Stromal cell of bone marrow (primary cell): ENCODE measurements around the gene SYT7.
A peak's percentile ranks its signal among the peaks of the same experiment; 100 is the strongest.

ENCODE experiments used
- DNase-seq: peaks from one replicate; pipeline ENCODE4 v3.0.0-alpha.2; 2012; ENCODE audit warnings: low read depth

The SYT7 gene

DNA sequence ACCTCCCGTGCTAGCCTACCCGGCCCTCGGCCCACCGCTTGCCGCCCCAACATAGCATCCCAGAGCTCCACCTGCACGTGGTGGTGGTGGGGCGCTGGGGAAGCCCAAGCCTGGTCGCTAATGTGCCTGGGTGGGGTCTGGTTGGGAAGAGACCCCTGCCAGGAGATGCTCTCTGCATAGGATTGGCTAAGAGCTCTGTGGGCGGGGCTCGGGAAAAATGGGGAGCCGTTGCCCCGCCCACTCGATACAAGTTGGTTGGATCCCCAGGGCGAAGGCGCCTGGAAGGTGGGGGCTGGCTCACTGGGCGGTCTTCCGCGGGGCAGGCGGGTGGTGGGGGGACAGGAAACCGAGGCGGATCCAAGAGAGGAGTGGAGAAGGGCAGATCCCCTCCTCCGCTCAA is 64.7 kb downstream of the SYT7 start:
- no peak for DNase-seq

DNA sequence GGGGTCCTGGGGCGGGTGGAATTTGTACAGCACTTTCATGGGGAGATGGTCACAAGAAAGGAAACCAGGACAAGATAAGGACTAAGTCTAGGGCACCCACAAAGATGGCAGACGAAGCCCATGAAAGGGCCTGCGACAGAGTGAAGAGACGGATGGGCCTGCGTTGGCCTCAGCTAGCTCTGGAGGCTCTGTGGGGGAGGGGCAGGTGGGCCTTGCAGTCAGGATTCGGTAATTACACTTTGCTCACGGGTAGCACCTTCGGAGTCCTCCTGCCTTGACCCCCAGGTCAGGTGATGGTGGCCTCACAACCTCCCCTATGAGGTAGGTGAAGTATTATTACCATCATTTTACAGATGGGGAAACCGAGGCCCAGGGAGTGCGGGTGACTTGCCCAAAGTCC is 65.2 kb downstream of the SYT7 start:
- no peak for DNase-seq

DNA sequence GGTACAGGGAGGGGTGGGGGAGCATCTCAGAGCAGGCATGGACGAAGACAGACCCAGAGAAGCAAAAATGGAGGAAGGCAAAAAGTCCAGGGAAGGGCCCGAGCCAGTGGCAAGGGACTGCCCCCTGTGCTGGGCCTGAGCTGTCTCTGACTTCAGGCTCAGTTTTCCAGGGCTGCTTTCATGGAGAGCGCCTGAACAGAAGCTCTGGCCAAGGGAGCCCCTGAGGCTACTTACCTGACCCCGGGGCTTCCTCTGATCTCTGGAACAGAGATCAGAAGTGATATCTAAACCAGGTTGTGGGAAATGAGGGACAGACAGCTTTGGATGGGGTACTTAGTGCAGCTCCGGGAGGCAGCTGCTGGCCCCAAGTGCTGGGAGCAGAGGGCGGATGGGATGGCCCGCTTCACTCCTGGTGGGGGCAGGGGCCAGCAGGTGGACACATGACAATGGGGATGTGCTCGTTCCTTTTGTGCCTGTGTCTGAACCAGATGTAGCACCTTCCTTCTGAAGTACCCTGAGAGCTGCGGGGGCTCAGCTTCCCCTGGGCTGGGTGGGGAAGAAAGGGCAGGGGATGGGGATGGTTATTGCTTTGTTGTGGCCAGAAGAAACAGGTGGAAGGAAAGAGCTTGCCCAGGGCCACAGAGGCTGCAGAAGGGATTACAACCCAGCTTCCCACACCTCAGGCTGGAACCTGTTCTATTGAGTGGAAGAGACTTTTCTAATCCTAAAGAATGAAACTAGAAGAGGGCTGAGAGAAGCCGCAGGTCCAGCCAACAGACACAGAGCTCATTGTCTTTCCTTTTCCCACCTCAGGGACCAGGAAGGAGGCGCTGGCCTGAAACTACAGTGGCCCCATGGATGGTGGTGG is 66.6 kb downstream of the SYT7 start:
- DNase-seq = no peak

DNA sequence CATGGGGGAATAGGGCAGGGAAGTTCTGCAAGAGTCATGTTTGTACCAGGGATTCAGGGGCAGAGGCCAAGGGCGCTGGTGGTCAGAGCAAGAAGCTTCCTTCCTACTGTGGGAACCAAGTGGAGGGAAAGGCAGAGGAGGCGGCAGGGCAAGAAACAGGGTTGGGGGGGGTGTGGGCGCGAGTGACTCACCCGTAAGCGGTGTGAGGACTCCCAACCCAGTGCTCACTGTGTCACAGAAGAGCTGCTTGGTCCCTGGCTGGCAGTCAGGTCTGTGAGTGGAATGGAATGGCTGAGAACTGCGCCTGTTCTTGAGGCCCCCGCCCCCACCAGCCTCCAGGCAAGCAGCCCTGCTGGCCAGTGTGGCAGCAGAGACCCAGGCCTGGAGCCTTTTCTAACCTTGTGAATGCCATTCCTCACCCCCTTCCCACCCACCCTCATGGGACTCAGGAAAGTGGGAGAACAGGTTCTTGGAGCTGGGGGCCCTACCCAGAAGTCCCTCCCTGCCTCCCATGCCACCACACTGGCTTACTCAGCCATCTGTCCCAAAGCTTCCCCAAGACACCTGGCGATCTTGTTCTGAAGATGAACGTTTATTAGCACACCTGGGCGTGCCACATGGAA is 67.6 kb downstream of the SYT7 start:
- DNase-seq = no peak

DNA sequence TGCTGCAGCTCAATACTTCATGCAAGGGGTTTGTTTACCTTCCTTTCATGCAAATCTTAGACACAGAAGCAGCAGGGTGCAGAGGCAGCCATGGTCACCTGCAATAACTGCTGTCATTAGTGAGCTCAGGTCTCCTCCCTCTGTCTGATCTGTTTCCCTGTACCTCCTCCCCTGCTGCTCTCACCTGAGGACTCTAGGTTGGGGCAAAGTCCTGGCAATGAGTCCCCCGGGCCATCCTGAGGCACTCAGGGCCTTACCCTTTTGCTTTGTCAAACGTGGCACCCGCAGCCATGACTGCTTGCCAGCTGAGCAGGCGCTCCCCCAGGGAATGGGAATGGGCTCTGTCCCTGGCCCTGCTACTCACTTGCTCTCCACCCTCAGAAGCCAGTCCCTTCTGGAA is 68.4 kb downstream of the SYT7 start:
- DNase-seq = no peak

DNA sequence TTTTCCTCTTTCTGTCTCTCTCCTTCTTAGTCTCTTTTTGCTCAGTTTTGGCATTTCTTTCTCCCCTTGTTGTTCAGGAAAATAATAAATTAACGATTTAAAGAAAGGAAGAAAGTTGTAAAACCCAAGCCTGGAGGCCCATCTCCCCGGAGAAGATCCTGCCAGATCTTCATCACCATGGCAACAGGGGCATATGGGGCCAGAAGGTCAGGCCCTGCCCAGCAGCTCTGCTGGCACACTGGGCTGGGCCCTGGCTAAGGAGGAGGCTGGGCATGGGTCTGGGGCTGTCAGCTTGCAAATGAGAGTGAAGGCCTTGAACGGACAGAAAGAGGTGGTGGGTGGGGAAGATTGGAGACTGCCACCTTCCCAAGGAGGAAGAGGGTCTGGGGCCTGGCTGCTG is 69.5 kb downstream of the SYT7 start:
- DNase-seq = no peak

DNA sequence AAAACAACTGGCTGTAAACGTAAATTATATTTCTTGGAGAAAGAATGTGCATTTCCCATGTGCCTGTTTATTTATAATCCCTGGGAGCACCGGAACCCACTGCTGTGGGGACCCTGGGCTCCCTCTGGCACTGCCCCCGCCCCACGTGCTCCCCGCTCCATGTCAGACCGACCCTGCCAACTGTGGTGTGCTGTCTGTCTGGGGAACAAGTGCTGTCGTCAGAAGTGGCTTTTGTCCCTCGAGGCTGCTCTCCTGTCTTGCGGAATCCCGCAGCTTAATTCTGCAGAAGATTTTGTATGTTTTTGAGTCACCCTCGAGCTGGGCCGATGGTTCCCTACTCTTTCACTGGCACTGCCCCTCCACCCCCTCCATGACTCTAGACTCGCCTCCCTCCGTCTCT is 69.9 kb downstream of the SYT7 start:
- no peak for DNase-seq

DNA sequence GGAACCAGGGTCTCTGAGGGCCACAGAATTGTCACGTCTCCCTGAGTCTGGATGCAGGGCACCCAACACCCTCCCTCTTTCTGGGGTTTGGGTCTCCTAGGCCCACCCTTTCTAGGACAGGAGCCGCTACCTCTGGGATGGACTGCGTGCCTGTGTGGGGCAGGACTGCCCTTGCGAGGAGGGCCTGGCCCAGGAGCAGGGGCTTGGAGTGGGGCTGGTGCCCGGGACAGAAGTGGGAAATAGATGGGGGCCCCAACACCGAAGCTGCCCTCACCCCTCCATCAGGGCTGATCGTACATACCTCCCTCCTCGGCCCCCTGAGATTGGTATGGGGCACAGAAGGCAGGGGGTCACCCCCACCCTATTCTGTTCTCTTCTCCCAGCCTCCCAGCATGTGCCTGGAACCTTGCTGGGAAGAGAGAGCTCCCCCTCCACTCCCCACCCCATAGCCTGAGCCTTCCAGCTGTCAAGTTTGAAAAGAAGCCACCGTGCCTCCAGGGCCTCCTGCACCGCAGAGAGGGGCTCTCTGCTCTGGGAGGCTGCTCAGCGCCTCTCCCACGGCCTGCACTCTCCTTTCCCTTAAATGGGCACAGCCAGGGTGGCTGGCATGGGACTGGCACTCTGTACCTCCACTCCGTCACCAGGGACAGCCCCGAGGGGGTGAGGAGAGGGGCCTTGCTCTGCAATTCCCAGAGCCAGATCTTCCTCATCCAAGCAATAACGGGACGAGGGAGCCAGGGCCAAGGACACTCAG is 70.5 kb downstream of the SYT7 start:
- DNase-seq = no peak

DNA sequence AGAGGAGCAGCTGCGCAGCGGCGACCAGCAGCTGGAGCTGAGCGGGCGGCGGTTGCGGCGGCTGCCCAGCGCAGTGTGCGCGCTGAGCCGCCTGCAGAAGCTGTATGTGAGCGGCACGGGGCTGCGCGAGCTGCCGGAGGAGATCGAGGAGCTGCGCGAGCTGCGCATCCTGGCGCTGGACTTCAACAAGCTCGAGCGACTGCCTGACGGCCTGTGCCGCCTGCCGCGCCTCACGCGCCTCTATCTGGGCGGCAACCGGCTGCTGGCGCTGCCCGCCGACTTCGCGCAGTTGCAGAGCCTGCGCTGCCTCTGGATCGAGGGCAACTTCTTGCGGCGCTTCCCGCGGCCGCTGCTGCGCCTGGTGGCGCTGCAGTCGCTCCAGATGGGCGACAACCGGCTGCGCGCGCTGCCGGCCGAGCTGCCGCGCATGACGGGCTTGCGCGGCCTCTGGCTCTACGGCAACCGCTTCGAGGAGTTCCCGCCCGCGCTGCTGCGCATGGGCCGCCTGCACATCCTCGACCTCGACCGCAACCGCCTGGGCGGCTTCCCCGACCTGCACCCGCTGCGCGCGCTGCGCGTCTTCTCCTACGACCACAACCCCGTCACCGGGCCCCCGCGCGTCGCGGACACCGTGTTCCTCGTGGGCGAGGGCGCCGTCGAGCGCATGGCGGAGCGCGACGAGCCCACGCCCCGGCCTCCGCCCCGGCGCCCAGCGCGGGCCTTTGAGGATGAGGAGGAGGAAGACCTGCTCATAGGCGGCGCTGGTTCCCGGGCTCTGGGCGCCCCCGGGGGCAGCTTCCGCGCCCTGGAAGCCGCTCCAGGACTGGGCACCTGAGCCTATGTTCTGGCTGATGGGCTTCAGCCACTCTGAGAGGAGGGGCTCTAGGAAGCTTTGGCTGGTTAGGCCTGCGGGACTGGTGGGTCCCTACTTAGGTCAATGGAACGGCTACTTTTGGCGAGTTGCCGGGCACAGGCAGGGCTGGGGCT is 71.5 kb downstream of the SYT7 start:
- DNase-seq = peak; percentile 36

DNA sequence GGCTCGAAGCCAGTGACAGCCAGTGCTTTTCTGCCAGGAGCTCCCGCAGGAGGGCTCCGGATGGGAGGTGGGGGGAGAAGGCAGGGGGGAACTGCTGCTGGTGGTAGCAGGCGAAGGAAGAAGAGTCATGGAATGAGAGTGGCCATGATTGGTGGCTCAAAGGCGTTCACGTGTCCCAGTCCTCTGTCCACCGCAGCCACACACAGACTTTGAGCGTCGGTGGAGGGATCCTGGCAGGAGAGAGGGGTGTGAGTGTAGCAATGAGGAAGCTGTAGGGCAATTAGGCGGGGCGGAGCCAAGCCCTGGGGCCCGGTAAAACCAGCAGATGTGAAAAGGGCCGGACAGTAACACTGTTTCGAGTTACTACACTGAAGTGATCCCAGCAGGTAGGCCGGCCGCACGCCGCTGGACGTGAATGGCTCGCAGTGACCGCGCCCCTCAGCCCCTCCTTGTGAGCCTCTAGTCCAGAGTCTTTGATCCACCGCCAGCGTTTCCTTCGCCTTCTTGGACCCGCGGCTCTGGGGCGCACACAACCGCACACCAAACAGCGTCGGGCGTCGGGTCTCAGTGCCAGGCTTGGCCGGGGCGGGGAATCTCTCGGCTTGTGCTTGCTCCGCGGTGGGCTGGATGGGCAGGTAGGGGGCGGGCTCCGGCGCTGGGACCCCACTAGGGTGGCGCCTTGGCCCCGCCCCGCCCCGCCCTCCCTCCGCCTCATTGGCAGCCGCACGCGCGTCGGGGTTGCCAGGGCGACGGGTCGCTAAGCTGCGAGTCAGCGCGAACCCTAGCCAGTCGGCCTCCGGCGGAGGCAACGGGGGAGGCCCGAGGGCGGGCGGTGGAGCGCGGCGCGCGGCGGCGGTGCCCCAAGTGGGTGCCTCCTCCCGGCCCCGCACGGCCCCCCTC is 72.7 kb downstream of the SYT7 start, which contains the start of gene LRRC10B:
TSS of gene LRRC10B (plus strand) at position 788 of the 900 bp plus-strand sequence. CDS start 250 bp downstream, outside the sequence.
- DNase-seq = no peak

DNA sequence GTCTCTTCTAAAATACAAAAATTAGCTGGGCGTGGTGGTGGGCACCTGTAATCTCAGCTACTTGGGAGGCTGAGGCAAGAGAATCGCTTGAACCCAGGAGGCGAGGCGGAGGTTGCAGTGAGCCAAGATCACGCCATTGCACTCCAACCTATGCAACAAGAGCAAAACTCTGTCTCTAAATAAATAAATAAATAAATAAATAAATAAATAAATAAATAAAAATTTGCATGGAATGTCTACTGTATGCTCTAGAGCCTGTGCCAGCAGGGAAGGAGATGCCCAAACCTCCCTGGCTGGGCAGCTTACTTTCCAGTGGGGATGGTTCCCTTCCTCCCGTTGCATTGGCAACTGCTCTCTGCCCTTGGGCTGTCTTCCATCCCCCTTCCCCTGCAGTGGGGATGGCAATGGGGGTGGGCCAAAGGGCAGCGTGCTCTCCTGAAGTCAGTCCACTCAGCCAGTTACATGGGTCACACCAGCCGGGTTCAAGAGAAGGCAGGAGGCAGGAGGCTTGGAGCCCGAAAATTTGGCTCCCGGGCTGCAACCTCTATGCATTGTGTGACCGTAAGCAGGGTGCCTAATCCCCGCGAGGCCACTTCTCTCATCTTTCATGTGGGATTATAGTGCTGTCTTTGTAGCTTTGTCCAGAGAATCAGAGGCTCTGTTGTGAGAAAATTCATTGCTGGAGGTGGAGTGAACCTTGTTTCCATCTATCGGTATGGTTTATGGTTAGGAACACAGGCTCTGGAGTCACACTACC is 73.7 kb downstream of the SYT7 start:
- no peak for DNase-seq

DNA sequence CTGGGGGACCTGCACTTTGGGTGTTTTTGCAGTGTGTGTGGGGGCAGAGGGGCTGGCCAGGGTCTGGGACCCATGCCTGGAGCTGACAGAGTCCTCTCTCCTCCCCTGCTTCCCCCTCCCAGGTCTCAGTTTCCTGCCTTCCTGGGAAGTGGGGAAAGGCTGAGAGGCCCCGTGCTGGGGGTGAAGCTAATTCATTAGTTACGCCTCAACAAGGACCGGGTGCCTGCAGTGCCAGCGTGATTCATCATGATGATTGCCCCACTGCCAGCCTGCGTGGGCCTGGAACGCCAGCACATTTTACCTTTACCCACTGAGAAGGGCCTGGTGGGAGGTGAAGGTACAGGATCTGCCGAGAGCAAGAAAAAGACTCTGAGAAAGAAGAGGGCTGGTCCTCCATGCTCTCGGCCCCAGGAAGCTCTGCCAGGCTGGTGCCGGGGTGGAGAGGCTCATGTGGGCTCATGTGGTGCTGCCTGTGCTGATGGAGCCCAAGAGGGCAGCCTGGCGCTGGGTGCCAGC is 75.2 kb downstream of the SYT7 start:
- no peak for DNase-seq

DNA sequence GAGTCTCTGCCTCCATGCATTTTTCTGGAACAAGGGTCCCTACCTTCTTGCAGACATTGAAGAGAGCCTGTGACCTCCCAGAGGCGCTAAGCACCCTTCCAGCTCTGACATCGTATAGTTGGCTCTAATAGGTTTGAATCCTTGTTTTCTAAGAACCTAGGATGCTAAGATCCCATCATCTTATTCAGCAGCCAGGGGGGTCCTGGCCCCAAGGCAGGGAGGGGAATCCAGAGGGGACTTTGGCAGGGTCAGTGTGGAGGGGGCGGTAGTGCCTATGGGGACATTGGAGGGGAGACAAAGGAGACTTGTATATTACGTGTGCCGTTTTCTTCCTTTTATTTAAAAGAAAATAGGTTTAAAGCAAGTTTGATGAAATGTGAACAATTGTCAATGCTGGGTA is 75.8 kb downstream of the SYT7 start:
- DNase-seq = no peak

DNA sequence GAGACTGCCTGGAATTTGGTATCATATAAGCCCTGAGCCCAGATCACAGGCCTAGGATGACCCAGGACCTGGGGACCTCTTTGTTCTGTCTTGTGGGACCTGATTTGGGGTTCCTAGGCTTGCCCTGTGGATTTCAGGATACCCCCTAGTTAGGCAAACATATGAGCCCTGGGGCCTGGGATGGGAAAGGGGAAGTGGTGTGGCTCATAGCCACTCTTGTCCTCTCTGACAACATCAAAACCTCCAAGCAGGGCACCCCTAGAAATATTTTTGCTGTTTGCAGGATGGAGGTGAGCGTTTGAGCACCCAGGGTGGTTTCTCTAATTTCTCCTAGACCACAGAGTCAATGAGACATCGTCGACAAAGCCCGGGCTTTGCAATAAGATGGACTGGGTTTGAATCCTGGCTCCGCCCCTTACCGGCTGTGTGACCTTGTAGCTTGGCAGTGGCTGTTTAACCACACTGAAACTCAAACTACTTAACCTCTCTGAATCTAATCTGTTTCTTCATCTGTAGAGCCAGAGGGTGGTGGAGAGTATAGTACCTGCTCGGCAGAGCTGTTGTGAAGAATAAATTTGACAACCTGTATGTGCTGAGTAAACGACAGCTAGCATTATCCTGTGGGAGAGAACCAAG is 77.6 kb downstream of the SYT7 start:
- DNase-seq = no peak

DNA sequence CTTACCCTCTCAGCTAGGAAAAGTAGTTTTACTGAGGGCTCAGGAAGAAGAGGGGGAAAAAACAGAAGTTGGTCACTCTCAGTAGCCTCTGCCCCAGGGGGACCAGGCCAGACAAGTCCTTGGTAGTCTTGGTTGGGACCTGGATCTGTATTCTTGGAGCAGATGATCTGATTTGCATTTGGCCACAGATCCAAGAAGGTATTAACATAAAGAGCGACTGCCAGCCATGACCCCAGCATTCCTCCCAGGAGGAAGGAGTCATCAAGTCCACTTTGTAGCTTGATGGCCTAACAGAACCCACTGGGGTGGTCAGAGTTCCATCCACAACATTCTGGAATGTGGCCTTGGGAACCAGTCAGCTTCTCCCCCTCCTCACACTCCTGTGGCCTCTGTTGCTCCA is 78.4 kb downstream of the SYT7 start:
- no peak for DNase-seq

DNA sequence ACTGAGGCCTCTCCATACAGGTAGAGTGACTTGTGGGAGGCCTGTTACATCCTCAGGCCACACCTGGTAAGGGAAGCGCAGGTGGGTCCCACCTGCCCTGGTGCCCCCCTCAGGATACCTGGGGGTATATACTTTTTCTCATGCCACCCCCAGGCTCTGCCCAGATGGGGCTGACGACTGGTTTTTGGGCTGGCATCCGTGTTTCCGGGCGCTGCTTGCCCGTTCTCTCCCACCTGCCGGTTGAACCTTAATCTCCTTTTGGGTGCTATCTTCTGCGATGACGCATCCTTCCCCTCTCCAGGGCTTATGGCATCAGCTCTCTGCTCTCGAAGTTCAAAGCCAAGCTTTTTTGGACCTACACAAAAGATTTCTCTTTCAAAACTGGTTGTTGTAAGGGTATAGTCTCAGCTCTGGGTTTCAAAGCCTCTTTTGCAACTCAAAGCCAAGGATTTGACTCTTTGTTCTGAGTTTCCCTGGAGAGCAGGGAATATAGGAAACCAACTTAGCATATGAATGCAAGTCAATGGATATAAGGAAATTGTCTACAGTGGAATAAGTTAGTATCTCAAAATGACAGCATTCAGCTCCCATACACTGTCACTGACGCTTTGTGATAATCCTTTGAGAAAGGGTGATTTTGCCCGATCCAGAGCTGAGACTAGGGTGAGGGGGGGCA is 80.9 kb downstream of the SYT7 start:
- DNase-seq = no peak

DNA sequence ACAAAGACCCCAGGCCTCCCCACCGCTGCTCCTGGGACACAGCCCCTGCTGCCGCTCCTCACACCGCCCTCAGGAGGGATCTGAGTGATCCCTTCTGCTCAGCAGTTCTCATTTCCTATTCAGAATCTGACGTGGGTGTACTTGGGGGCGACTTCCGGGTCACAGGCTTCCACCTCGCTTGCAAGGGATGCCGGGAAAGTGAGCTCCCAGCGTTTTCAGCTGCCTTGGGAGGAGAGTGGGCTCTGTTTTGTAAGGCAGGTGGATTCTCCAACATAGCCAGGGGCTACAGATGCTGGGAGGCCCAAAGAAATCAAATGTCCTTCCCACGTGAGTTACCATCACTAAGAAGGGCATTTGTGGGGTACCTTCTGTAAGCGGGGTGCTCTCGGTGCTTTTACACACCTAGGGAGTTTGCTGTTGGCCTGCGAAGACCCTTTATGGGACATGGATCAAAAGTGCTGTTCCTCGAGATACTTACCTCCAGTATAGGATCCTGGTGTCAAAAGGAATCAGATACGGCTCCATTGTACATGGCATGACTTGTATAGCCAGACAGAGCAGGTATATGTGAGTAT is 82.0 kb downstream of the SYT7 start:
- DNase-seq = no peak

DNA sequence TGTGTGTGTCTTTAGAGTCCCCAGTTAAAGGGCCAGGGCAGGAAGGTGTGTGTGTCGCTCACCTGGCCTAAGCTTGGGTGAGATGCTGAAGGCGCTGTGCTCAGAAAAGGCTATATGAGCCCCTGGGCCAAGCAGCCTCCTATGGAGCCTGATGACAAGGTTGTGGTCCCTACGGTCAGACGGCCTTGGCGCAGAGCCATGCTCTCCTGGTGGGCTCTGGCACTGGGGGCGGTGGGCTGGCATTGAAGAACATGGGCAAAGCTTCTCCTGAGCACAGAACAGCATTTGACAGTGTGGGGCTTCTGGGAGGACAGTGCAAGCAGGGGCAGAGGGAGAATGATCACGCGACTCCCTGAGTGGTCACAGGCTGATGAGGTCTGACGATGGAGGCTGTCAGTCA is 83.0 kb downstream of the SYT7 start:
- no peak for DNase-seq
